Testis (tissue), 2 donors: ENCODE data around the gene CPLANE1.
"Not testable (repeated sequence)": the region's sequence is repeated elsewhere in the genome, so short reads cannot be mapped to it uniquely, and the experiment has no call there.

Source experiments
- POLR2A ChIP-seq: fragments of 450-650 bp; IDR thresholded peaks from one replicate; pipeline ENCODE4 v1.6.1; 2017; ENCODE audit warnings: antibody characterized with exemption, mild to moderate bottlenecking, moderate library complexity
- TF ChIP-seq, protein P1 (sequence below), 3 experiments: fragments of 450-650 bp in 2 of 3; fragments of 200-600 bp in 1 of 3; sonication (generic) in 1 of 3; IDR thresholded peaks; one replicate each; pipeline ENCODE4 v1.5.1; 2016 to 2019; ENCODE audit warnings: antibody characterized with exemption in 3 of 3, mild to moderate bottlenecking in 2 of 3, moderate library complexity in 1 of 3

DNA sequence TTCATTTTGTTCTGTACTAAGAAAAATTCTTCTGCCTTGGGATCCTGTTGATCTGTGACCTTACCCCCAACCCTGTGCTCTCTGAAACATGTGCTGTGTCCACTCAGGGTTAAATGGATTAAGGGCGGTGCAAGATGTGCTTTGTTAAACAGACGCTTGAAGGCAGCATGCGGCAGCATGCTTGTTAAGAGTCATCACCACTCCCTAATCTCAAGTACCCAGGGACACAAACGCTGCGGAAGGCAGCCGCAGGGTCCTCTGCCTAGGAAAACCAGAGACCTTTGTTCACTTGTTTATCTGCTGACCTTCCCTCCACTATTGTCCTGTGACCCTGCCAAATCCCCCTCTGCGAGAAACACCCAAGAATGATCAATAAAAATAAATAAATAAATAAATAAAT, 47.1 kb upstream of the CPLANE1 start:
- not testable (repeated sequence) for TF ChIP-seq POLR2A
- TF ChIP-seq, protein P1, sequence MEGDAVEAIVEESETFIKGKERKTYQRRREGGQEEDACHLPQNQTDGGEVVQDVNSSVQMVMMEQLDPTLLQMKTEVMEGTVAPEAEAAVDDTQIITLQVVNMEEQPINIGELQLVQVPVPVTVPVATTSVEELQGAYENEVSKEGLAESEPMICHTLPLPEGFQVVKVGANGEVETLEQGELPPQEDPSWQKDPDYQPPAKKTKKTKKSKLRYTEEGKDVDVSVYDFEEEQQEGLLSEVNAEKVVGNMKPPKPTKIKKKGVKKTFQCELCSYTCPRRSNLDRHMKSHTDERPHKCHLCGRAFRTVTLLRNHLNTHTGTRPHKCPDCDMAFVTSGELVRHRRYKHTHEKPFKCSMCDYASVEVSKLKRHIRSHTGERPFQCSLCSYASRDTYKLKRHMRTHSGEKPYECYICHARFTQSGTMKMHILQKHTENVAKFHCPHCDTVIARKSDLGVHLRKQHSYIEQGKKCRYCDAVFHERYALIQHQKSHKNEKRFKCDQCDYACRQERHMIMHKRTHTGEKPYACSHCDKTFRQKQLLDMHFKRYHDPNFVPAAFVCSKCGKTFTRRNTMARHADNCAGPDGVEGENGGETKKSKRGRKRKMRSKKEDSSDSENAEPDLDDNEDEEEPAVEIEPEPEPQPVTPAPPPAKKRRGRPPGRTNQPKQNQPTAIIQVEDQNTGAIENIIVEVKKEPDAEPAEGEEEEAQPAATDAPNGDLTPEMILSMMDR (IDR thresholded peaks at IDR 0.05), result not testable (repeated sequence)
